VCaP (cell line): ENCODE results near the gene LPP.

ENCODE experiments used
- H3K27ac ChIP-seq: fragments of 450-650 bp; 2 replicates; pipeline ENCODE4 v1.5.1; 2017
- CTCF ChIP-seq: fragments of 450-650 bp; conservative IDR thresholded peaks from 2 replicates; pipeline ENCODE4 v1.5.1; 2017; ENCODE audit warnings: mild to moderate bottlenecking, moderate library complexity

LPP gene

GRCh38 chr3:188282871-188283270 is 128.9 kb downstream of the LPP start:
- peak overlapping the region; percentile 63 for H3K27ac ChIP-seq
- no peak for TF ChIP-seq CTCF

- TF ChIP-seq CTCF, result peak; percentile 33; the same call in 1 of the 2 replicates
- H3K27ac ChIP-seq, result peak overlapping the region; percentile 63
Measured at GRCh38 chr3:188283347-188283746, 129.4 kb downstream of the LPP start.

DNA sequence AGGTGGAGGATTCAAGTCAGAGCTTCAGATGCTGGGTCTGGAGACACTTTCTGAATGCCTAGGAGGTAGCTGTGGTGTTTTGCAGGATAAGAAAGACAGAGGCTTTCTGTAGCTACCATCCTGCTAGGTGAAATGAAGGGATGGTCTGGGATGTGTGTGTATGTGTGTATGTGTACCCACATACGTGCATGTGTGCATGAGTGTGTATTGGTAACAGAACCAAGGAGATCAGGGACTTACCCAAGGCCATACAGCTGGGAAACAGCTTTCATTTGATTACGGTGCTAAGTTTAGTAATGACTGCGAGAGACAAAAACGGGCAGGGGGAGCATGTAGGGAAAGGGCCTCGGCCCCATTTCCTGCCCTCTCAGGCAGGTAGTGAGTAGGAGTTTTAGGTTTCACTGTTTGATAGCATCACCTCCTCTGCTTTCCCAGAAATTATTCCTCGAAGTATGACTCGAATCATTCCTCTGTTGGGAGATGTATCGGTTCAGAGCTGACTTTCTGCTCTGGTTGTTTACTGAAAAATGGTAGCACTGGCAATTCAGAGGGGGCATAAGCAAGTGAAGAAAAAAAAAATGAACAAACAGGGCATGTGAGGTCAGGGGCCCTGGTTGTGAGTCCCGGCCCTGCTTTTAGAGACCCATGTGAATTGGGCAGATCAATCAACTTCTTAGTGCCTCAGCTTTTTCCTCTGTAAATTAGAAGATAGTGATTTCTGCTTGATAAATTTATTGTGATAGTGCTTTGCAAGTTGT is 130.7 kb downstream of the LPP start:
- TF ChIP-seq CTCF, result no peak
- H3K27ac ChIP-seq, result peak overlapping the region; percentile 63

- TF ChIP-seq CTCF, result no peak
Measured at GRCh38 chr3:188286087-188286513, 132.1 kb downstream of the LPP start.

GRCh38 chr3:188287339-188287738 is 133.4 kb downstream of the LPP start:
- no peak overlapping the region for H3K27ac ChIP-seq
- no peak for TF ChIP-seq CTCF

More at GRCh38 chr3:188286087-188286513, 132.1 kb downstream of the LPP start:
- no peak overlapping the region for H3K27ac ChIP-seq

DNA sequence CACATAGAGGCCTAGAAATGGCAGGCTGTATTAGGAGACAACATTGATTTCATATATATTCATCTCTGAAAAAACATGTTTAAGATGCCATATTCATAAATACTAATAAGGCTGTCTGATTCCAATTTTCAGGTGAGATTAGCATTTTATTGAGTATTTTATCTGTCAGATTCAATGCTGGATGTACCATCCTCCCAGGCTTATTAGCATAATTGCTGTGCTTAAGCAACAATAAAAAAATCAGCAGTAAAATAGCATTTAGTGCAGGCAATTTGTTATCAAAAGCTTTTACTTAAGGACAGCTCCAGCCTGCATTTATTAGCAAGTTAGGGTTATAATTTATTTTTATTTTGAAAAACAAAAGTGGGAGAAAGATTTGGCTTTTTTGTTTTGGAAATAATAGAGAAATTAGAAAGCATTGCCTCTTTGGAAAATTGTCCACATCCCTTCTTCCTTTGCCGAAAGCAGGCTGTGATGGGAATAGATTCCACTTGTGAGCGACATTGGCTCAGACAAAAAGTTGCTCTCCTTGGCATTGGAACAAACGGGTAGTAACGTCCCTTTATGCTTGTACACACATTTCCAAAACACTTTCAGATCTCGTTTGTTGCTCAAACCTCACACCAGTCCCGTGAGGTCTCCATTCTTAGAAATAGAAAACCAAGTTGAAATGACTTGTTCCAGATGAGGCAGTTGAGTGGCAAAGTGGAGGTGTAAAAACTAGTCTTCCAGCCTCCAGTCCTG is 134.0 kb downstream of the LPP start:
- H3K27ac ChIP-seq, result no peak overlapping the region
- TF ChIP-seq CTCF, result no peak

DNA sequence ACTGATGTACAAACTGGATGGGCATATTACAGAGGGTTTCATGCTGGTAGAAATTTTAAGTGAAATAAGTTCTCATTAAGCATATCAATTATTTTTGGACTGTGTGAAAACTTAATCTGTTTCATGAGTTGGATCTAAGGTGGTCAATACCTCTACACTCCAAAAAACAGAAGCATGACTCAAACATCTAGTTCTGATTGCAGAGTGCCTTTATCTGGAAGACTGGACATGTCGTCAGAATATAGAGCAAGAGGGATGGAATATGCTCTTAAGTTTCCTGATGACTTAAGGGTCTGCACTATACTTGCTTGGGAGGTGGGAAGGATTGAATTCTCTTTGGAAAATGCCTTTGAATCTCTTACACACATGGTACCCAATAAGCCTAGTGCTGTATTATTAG is 138.3 kb downstream of the LPP start:
- H3K27ac ChIP-seq, result no peak overlapping the region
- no peak for TF ChIP-seq CTCF
